SU-DHL-6 (cell line): ENCODE results near the gene NPW.

Experiments used
- CTCF ChIP-seq: fragments of 200-600 bp; sonication (generic); IDR thresholded peaks from one replicate; pipeline ENCODE4 v1.5.1; 2017; ENCODE audit warnings: antibody characterized with exemption, mild to moderate bottlenecking, low read length, moderate library complexity; ENCODE audit not compliant: insufficient read depth, poor library complexity, severe bottlenecking
- EZH2phosphoT487 ChIP-seq: fragments of 200-600 bp; sonication (generic), shearing (Covaris generic); conservative IDR thresholded peaks from 2 replicates; pipeline ENCODE4 v1.6.1; 2018; ENCODE audit warnings: mild to moderate bottlenecking, antibody characterized with exemption, low read length, moderate library complexity, mixed read lengths

DNA sequence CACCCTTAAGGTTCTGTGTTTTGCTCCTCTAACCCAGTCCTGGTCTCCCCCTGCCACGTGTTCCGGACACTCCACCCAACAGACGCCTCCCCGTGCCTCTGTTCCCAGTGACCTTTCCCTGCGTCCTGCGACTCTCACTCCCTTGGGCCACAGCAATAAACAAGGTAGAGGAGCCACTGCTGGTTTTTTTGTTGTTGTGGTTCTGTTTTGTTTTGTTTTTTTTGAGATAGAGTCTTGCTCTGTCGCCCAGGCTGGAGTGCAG lies 3.7 kb upstream of the NPW start:
- TF ChIP-seq CTCF (no peak), EZH2phosphoT487 (no peak)
